Activated CD4-positive, alpha-beta T cell treated with anti-CD3 and anti-CD28 coated beads for 48 hours (primary cell): ENCODE results near the gene TRIM15.
"Not testable (repeated sequence)": the region's sequence is repeated elsewhere in the genome, so short reads cannot be mapped to it uniquely, and the experiment has no call there.

Experiments used
- DNase-seq: peaks from one replicate; pipeline ENCODE4 v3.0.0-alpha.2; 2020

TRIM15 gene

GRCh38 chr6:30200551-30201281, 37.4 kb downstream of the TRIM15 start:
- DNase-seq: no peak

DNA sequence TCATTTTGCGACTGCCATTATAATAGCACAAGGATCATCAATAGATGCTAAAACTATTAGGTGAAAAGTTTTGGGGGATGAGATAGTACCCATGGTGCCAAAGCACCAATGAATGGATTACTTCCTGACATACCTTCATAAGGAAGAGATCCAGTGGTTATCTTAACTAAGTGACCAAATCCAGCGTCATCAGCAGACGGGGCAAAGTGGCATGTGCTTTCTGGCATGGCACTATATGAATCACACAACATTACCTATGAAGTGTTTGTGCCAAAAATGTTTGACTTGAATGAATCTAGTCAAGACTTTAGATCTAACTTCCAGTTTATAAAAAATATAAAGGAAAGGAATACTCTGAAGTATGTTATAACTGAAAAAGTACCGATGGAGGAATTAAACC, 39.0 kb downstream of the TRIM15 start:
- no peak for DNase-seq

DNA sequence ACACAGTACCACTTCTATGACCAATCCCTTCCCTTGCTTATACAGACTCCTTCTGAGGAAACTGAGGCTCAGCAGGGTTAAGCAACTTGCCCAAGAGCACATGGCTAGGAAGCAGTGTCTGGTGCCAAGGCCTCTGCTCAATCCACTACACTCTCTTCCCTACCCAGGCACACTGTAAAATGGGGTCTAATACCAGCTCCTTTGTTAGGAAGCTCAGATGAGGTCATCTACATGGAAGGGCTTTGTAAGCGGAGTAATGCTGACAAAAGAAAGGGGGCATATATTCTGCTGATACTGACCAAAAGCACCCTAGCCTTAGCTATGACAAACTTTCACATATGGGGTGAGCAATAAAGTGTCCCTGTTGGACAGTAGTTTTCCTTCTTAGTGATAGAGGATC, 40.8 kb downstream of the TRIM15 start:
- no peak for DNase-seq

DNA sequence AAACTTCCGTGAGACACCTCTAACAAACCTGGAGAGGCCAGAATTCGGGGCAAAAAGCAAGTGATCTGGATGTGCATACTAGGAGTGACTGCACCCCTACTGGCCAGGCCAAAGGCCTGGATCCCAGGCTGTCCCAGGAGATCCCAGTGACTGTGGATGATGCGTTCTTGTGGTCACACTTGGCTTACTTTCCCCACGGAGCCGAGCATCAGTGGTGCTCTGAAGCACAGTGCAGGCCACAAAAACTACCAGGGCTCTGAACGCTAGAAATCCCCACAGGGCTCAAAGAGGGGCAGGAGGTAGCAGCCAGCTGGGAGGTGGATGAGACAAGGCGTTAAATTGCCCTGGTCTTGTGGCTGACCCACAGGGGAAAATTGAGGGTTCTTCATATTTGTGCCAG, 42.8 kb downstream of the TRIM15 start:
- DNase-seq: no peak

DNA sequence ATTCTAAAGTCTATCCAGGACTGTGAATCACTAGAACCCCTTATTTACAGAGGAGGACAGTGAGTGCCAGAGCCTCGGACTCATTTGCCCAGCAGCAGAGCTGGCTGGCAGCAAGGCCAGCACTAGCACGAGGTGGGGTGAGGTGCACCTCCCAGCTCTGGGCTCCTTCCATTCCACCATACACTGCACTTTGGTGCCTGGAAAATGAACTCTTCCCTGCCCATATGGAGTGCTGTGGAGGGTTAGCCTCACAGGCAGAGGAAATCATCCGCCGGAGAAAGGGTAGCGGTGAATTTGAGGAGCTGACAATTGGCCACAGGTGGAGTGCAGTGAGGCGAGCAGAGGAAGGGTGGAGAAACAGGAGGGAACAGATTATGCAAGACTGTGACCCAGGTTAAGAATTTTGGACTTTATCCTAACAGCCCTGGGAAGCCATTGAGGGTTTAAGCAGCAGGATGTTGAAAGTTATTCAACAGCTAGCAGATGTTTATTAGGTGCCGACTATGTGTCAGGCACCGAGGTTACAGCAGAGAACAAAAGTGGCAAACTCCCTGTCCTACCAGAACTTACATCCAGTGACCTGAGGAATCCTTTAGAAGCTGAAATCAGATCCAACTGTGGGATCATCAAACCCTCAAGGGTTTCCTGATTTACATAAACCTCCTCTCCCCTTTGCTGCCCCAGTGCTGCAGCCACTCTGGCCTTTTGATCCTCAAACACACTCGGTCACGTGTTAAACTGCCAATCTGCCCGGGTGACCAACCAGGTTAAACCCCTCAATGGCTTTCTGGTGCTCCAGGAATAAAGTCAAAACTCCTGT, 43.7 kb downstream of the TRIM15 start:
- no peak for DNase-seq

- no peak for DNase-seq
These were observed 44.4 kb downstream of the TRIM15 start for GRCh38 chr6:30207619-30208295.

GRCh38 chr6:30211306-30211705, 48.0 kb downstream of the TRIM15 start:
- no peak for DNase-seq

DNA sequence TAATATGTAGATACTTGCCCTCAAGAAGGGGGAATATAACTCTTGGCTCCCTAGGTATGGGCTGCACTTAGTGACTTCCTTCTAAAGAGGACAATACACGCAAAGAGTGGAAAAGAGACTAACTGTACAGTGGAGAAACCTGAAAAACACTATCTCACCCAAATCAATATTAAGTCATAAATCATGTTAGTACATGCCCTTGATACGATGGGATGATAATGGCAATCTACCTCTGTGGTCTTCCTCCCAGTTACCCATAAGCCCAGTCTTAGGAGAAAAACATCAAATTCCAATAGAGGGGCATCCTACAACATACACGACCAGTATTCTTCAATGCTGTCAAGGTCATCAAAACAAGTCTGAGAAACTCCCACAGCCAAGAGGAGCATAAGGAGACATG, 48.6 kb downstream of the TRIM15 start:
- DNase-seq: no peak

DNA sequence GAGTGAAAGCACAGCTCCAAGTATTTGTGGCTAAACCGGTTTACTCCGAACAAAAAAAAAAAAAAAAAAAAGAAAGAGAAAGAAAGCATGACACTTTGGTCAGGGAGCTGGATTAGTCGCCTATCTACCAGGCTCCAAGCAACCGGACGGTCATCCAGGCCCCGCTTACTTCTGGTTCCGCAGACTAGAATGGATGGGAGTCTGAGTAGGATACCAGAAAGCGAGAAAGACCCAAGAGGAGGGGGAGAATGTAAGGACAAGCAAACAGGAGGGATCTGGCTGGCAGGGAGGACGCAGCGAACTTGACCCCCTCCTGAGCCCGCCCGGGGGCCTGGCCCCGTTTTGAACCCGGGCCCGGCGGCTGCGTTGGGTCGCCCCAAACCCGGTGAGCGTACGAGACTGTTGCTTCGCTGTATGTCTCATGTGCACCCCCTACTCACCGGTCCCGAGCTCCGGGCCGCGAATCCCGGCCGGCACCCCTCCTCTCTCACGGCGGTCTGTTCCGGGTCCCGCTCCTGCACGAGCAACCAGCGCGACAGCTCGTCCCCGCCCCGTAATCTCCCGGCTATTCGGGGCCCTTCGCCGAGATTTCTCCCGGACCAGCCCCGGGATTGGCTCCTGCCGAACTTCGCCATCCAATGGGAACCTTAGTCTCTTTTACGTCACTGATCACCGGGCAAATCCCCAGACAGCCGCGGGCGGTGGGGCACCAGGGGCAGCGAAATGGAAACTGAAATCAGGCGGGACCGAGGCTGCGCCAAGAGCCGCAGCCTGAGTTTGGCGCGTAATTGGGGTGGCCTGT, 49.7 kb downstream of the TRIM15 start, which contains the start of gene TRIM26:
TSS of gene TRIM26 (minus strand) at position 542 of the 802 bp plus-strand sequence. CDS start 14,303 bp downstream, outside the sequence.
- peak; percentile 98 for DNase-seq

DNA sequence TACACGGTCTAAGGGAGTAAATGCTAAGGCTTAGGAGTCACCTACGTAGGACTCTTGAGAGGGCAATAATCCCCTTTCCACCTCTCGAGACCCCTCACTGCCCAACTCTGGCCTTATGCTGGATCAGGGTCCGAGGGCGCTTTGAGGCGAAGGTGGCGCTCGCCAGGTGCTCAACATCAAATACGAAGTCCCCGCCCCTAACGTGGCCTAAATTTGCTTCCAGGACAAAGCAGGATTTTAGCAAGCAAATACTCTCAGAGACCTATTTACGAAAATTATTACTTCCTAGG, 50.3 kb downstream of the TRIM15 start:
- no peak for DNase-seq

DNA sequence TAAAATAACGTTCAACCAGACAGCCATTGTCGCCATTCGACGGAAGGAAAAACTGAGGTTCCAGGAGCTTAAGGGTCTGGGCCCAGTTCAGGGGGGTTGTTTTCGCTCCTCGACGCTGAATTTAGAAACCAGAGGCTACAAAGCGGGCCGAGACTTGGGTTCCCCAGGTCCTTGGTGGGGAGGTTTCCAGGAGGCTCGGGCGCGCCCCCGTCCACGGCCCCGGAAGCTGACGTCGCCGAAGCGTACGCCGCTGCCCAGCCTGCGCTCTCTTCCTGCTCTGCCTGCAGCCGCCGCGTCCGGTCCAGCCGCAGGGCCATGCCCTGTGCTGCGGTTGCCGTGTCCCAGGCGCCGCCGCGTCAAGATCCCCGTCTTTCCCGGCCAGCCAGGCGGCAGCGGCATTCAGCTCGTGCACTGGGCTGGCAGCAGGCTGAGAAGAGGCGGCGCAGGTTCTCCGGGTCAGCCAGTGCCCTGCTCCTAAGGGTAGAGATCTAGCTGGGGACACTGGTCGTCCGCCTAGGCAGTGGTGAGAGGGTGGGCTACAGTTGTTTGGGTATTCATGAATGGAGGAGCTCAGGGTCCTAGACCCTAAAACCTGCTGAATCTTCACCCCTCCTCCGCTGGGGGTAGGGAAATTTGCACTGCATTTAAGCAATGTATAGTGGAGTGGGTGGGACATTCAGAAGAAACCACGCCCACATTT, 50.8 kb downstream of the TRIM15 start:
- DNase-seq: peak; percentile 79

- DNase-seq: no peak
These were observed 51.3 kb downstream of the TRIM15 start for GRCh38 chr6:30214657-30214982.

- no peak for DNase-seq
These were observed 52.8 kb downstream of the TRIM15 start for GRCh38 chr6:30216096-30216495.

GRCh38 chr6:30219244-30219643, 55.9 kb downstream of the TRIM15 start:
- peak; percentile 54 for DNase-seq

- not testable (repeated sequence) for DNase-seq
These were observed 58.0 kb downstream of the TRIM15 start for GRCh38 chr6:30221395-30221794.

DNA sequence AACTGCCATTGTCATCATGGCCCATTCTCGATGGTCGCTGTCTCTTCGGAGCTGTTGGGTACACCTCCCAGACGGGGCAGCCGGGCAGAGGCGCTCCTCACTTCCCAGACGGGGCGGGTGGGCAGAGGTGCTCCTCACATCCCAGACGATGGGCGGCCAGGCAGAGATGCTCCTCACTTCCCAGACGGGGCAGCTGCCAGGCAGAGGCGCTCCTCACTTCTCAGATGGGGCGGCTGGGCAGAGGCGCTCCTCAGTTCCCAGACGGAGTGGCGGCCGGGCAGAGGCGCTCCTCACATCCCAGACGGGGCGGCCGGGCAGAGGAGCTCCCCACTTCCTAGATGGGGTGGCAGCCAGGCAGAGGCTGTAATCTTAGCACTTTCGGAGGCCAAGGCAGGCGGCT, 58.6 kb downstream of the TRIM15 start:
- DNase-seq: not testable (repeated sequence)
